HG03139 (cell line): Measurements from ENCODE around the gene EIF3M.
"Not testable (repeated sequence)": the region's sequence is repeated elsewhere in the genome, so short reads cannot be mapped to it uniquely, and the experiment has no call there.

Experiments
- ATAC-seq: cut with Tn5 transposase; IDR thresholded peaks from one replicate; pipeline ENCODE4 v1.9.1; 2021; ENCODE audit not compliant: unreplicated experiment

Gene EIF3M

GRCh38 chr11:32594272-32594671 lies 10.6 kb downstream of the EIF3M start:
- no peak for ATAC-seq

- not testable (repeated sequence) for ATAC-seq
Measured at GRCh38 chr11:32596114-32596513, 12.5 kb downstream of the EIF3M start.

- ATAC-seq, result no peak
Measured at GRCh38 chr11:32597921-32598320, 14.3 kb downstream of the EIF3M start.

GRCh38 chr11:32602657-32603415 lies 19.2 kb downstream of the EIF3M start:
- ATAC-seq, result no peak

GRCh38 chr11:32606220-32606619 lies 22.6 kb downstream of the EIF3M start:
- ATAC-seq, result no peak

- ATAC-seq, result not testable (repeated sequence)
Measured at GRCh38 chr11:32608826-32609225, 25.2 kb downstream of the EIF3M start.

- no peak for ATAC-seq
Measured at GRCh38 chr11:32610797-32611352, 27.2 kb downstream of the EIF3M start.

GRCh38 chr11:32613500-32614151 lies 30.0 kb downstream of the EIF3M start:
- no peak for ATAC-seq

- ATAC-seq, result no peak
Measured at GRCh38 chr11:32615422-32615821, 31.8 kb downstream of the EIF3M start.

GRCh38 chr11:32616903-32617302 lies 33.3 kb downstream of the EIF3M start:
- no peak for ATAC-seq

- no peak for ATAC-seq
Measured at GRCh38 chr11:32630844-32631243, 47.2 kb downstream of the EIF3M start.

GRCh38 chr11:32635819-32636218 lies 52.2 kb downstream of the EIF3M start:
- ATAC-seq, result no peak

- ATAC-seq, result no peak
Measured at GRCh38 chr11:32641361-32641760, 57.7 kb downstream of the EIF3M start.

GRCh38 chr11:32643526-32643925 lies 59.9 kb downstream of the EIF3M start:
- no peak for ATAC-seq
